Hepatocyte (in vitro differentiated cells): Measurements from ENCODE around the gene RHOBTB3. TPM values are rescaled to one million over a fixed set of nuclear protein-coding genes. Genes with fewer than 3 reads are reported as not detected.

Experiments used
- DNase-seq: peaks from one replicate; pipeline ENCODE4 v3.0.0-alpha.2; 2016; ENCODE audit warnings: low spot score
- H2AFZ ChIP-seq: fragments of 200-600 bp; sonication (generic); 2 replicates; pipeline ENCODE4 v1.6.0; 2016; ENCODE audit warnings: antibody characterized with exemption, mild to moderate bottlenecking
- H3K27ac ChIP-seq: fragments of 200-600 bp; sonication (generic); 2 replicates; pipeline ENCODE4 v1.5.1; 2016; ENCODE audit warnings: mild to moderate bottlenecking
- H3K27me3 ChIP-seq: fragments of 200-600 bp; sonication (generic); 2 replicates; pipeline ENCODE4 v1.6.1; 2016
- H3K36me3 ChIP-seq: fragments of 200-600 bp; sonication (generic); replicated peaks from 2 replicates; pipeline ENCODE4 v1.5.1; 2016; ENCODE audit warnings: low read depth; ENCODE audit not compliant: insufficient read depth
- H3K4me1 ChIP-seq: fragments of 200-600 bp; sonication (generic); 2 replicates; pipeline ENCODE4 v1.5.1; 2016; ENCODE audit warnings: mild to moderate bottlenecking, moderate library complexity; ENCODE audit not compliant: insufficient read depth
- H3K4me2 ChIP-seq: fragments of 200-600 bp; sonication (generic); 2 replicates; pipeline ENCODE4 v1.6.0; 2016
- H3K4me3 ChIP-seq: fragments of 200-600 bp; sonication (generic); 2 replicates; pipeline ENCODE4 v1.5.1; 2016; ENCODE audit warnings: mild to moderate bottlenecking
- H3K79me2 ChIP-seq: fragments of 200-600 bp; sonication (generic); 2 replicates; pipeline ENCODE4 v1.6.0; 2017; ENCODE audit warnings: mild to moderate bottlenecking
- H3K9me2 ChIP-seq: fragments of 200-600 bp; sonication (generic); replicated peaks from 2 replicates; pipeline ENCODE4 v1.6.0; 2017; ENCODE audit warnings: mild to moderate bottlenecking; ENCODE audit not compliant: insufficient read depth
- H3K9me3 ChIP-seq: fragments of 200-600 bp; sonication (generic); 2 replicates; pipeline ENCODE4 v1.5.1; 2016; ENCODE audit warnings: low read depth, mild to moderate bottlenecking
- H4K20me1 ChIP-seq: fragments of 200-600 bp; sonication (generic); 2 replicates; pipeline ENCODE4 v1.6.0; 2016; ENCODE audit warnings: mild to moderate bottlenecking; ENCODE audit not compliant: insufficient read depth, poor library complexity, severe bottlenecking
- CTCF ChIP-seq: fragments of 200-600 bp; sonication (generic); IDR thresholded peaks from 2 replicates; pipeline ENCODE4 v1.5.1; 2016; ENCODE audit warnings: antibody characterized with exemption, mild to moderate bottlenecking; ENCODE audit not compliant: poor library complexity
- EZH2 ChIP-seq: fragments of 200-600 bp; sonication (generic); IDR thresholded peaks from 2 replicates; pipeline ENCODE4 v1.6.1; 2016; ENCODE audit warnings: antibody characterized with exemption, mild to moderate bottlenecking, borderline replicate concordance
- EZH2phosphoT487 ChIP-seq: fragments of 200-600 bp; sonication (generic); IDR thresholded peaks from one replicate; pipeline ENCODE4 v1.6.1; 2018; ENCODE audit warnings: antibody characterized with exemption, mild to moderate bottlenecking, low read depth, moderate library complexity; ENCODE audit not compliant: unreplicated experiment, severe bottlenecking
- WGBS: methylation state at CpG from one replicate; pipeline ENCODE4 v1.1.6; 2016; ENCODE audit warnings: low lambda C conversion rate; ENCODE audit errors: missing lambda C conversion rate; 5-methylcytosine and 5-hydroxymethylcytosine counted together
- polyA plus RNA-seq: library from polyadenylated mRNA; unstranded; fragments of >200 nt; fragmentation: Nextera tagmentation; extraction: Ambion mirVana; gene quantifications from 2 replicates; pipeline ENCODE4 v1.2.1, GENCODE V29; 2016
- total RNA-seq: library from RNA; depleted of rRNA; stranded (reverse); fragments of >200 nt; gene quantifications from 2 replicates; pipeline ENCODE4 v1.2.3, GENCODE V29; 2014

The RHOBTB3 gene
- total and polyA plus RNA-seq, 2 experiments from 2014 or later: 91.3 to 126 TPM

GRCh38 chr5:95825495-95825894, 94.4 kb downstream of the RHOBTB3 start:
- no peak overlapping the region for H3K27ac ChIP-seq
- no peak overlapping the region for H3K4me2 ChIP-seq
- no peak overlapping the region for H3K4me3 ChIP-seq
- no peak overlapping the region for H2AFZ ChIP-seq
- WGBS: 55% methylated on average over 3 of the region's 3 CpGs
- TF ChIP-seq EZH2 (no peak), CTCF (no peak), EZH2phosphoT487 (no peak)
- no peaks in the 10 kb centered on the region for H3K36me3 ChIP-seq
- no peaks in the 10 kb centered on the region for H3K9me2 ChIP-seq
- H3K4me1 ChIP-seq: peaks cover 30% of the 10 kb centered on the region
- peaks cover 4% of the 10 kb centered on the region for H4K20me1 ChIP-seq
- H3K9me3 ChIP-seq: no peaks in the 10 kb centered on the region
- no peak for DNase-seq
- H3K79me2 ChIP-seq: peaks cover 13% of the 10 kb centered on the region
- no peaks in the 10 kb centered on the region for H3K27me3 ChIP-seq

GRCh38 chr5:95826949-95827891, 96.1 kb downstream of the RHOBTB3 start:
- no peak overlapping the region for H3K4me3 ChIP-seq
- no peak for TF ChIP-seq EZH2
- TF ChIP-seq CTCF: no peak
- no peak for TF ChIP-seq EZH2phosphoT487
- H3K9me3 ChIP-seq: no peaks in the 10 kb centered on the region
- H3K4me1 ChIP-seq: peaks cover 21% of the 10 kb centered on the region
- no peak overlapping the region for H2AFZ ChIP-seq
- DNase-seq: peak; percentile 64
- no peaks in the 10 kb centered on the region for H3K36me3 ChIP-seq
- WGBS: 90% methylated on average over 10 of the region's 10 CpGs
- no peaks in the 10 kb centered on the region for H3K9me2 ChIP-seq
- no peaks in the 10 kb centered on the region for H4K20me1 ChIP-seq
- peak overlapping the region; percentile 80 for H3K27ac ChIP-seq
- no peak overlapping the region for H3K4me2 ChIP-seq
- no peaks in the 10 kb centered on the region for H3K27me3 ChIP-seq
- no peaks in the 10 kb centered on the region for H3K79me2 ChIP-seq

GRCh38 chr5:95827892-95828246, 96.7 kb downstream of the RHOBTB3 start:
- Histone ChIP-seq H2AFZ (no peak overlapping the region), H3K4me2 (no peak overlapping the region), H3K9me2 (no peaks in the 10 kb centered on the region), H3K9me3 (no peaks in the 10 kb centered on the region), H3K79me2 (no peaks in the 10 kb centered on the region), H3K36me3 (no peaks in the 10 kb centered on the region), H3K27ac (peak overlapping the region; percentile 79), H4K20me1 (no peaks in the 10 kb centered on the region), H3K4me1 (peaks cover 19% of the 10 kb centered on the region), H3K27me3 (no peaks in the 10 kb centered on the region), H3K4me3 (no peak overlapping the region)
- WGBS: 81% methylated on average over 3 of the region's 3 CpGs
- no peak for DNase-seq
- TF ChIP-seq EZH2 (no peak), CTCF (no peak), EZH2phosphoT487 (no peak)
